ENCODE measurements around the gene RNF38.
"Not testable (repeated sequence)": the region's sequence is repeated elsewhere in the genome, so short reads cannot be mapped to it uniquely, and the experiment has no call there.

RNF38 gene

DNA sequence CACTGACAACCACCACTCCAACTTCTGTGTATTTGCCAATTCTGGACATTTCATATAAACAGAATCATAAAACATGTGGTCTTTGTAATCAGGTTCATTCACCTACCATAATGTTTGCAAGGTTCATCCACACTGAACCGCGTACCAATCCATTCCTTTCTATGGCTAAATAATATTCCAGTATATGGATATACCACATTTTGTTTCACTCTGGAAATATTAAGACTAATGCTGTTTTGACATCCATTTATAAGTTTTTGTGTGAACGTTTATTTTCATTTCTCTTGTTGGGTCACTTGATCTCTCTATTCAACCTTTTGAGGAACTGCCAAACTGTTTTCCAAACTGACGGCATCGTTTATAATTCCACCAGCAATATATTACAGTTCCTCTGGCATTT is 26.3 kb upstream of the RNF38 start:
- H3K27me3 Mint-ChIP-seq: no peaks in the 10 kb centered on the region
- H3K36me3 Mint-ChIP-seq (ENCODE audit: low read depth): peaks cover 49% of the 10 kb centered on the region
- H3K9me3 Mint-ChIP-seq: no peaks in the 10 kb centered on the region
- H3K27ac Mint-ChIP-seq: no peak overlapping the region
- no peak for DNase-seq
- H3K4me1 Mint-ChIP-seq (ENCODE audit: low read depth): peaks cover 30% of the 10 kb centered on the region
- no peak overlapping the region for H3K4me3 Mint-ChIP-seq

DNA sequence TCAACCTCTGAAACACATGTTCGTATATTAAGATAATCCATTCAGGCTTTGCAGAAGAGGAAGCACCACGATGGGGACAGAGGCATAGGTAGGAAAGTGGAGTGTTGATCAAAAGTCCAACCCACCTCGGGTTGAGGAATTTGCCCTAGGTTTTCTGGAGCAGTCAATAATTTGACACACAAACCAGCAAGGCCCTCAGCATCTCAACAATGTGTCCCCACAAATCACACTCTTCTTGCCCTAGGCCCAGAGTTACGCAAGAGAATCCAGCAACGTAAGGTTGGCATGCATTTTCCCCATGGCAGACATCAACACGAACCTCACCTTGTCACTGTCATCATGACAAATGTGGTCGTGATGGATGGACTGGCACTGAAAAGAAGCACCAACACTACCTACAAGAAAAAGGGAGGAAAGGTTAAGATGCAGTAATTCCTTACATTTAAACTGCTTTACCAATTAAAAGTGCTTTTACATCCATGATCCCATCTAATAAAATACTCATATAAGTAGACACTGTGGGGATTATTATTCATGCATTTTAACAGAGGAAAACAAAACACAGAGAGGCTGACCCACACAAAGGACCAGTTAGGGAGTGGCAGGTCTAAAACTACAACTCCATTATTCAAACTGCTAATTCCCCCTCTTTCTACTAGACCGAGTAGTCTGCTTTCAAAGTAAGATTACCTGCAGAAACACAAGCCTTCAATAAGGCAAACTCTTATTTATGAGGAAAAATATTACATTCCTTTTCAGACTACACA is 24.4 kb upstream of the RNF38 start:
- no peak for DNase-seq
- no peak overlapping the region for H3K27ac Mint-ChIP-seq
- peaks cover 54% of the 10 kb centered on the region for H3K36me3 Mint-ChIP-seq (ENCODE audit: low read depth)
- H3K9me3 Mint-ChIP-seq: no peaks in the 10 kb centered on the region
- H3K4me3 Mint-ChIP-seq: no peak overlapping the region
- H3K27me3 Mint-ChIP-seq: no peaks in the 10 kb centered on the region
- H3K4me1 Mint-ChIP-seq (ENCODE audit: low read depth): peaks cover 30% of the 10 kb centered on the region

DNA sequence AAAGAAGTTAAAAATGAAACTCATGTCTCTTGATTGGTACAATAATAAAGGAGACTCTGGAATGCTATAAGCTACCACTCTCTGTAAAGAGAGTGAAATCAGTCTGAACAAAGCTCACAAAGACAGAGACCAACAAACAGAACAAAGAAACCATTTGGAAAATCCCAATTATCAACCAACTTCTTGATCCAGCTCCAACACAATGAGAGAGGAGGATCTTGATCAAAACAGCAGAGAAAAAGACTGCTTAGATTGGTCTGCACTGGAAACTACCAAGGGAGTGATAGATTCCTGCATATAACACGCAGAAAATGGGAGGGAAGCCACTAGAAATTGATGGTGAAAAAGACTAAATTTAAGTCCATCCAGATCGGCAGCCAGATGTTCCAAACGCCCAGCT is 23.1 kb upstream of the RNF38 start:
- H3K27ac Mint-ChIP-seq: peak overlapping the region; percentile 34
- peaks cover 23% of the 10 kb centered on the region for H3K4me1 Mint-ChIP-seq (ENCODE audit: low read depth)

DNA sequence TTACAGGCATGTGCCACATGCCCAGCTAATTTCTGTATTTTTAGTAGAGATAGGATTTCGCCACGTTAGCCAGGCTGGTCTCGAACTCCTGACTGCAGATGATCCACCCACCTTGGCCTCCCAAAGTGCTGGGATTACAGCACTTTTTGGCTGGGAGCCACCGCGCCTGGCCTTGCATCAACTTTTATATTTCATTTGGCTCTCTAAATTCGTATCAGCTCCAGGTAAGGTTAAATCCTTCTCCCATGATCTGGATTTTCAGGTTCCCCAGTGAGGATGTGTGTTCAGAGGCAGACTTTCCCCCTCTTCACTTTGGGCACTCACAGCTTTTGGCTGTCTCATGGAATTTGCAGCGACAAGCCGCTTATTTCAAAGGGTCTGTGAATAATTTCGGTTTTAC is 16.8 kb upstream of the RNF38 start:
- Mint-ChIP-seq H3K27ac (no peak overlapping the region), H3K4me1 (ENCODE audit: low read depth) (peaks cover 11% of the 10 kb centered on the region), H3K9me3 (no peaks in the 10 kb centered on the region), H3K4me3 (no peak overlapping the region), H3K27me3 (no peaks in the 10 kb centered on the region), H3K36me3 (ENCODE audit: low read depth) (peaks cover 58% of the 10 kb centered on the region)
- no peak for DNase-seq

More for the DNA sequence above, 23.1 kb upstream of the RNF38 start:
- no peak overlapping the region for H3K4me3 Mint-ChIP-seq
- DNase-seq: no peak
- H3K36me3 Mint-ChIP-seq (ENCODE audit: low read depth): peaks cover 49% of the 10 kb centered on the region
- H3K27me3 Mint-ChIP-seq: no peaks in the 10 kb centered on the region
- H3K9me3 Mint-ChIP-seq: no peaks in the 10 kb centered on the region

DNA sequence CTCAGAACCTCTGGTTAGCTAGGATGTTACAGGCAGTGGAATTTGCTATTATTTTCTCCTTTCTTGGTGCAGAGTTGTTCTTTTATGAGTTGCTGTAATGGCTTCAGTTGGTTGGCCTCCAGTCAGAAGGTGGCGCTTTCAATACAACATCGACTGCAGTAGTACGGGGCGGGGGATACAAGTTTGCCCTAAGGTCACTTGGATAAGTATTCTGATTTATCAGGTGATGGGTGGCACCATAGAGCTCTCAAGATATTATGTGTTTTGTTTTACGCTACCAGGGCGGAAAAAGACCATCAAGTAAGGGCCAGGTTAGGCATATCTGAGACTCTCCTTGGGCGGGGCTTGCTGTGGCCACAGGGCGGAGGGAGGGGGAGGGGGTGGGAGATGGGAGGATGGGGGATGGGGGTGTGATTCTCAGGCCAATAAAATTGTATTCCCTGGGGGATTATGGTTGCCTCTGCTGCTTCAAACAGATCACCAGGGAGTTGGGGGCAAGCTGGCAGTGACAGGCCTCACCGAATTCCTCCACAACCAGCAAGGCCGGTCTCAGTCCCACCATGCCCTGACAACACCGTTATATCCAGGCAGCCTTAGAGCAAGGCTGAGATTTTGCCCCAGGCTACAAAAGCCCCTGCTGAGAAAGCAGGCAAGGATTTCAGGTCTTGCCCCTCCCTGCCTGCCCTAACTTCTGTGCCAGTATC is 15.9 kb upstream of the RNF38 start:
- Mint-ChIP-seq H3K36me3 (ENCODE audit: low read depth) (peaks cover 51% of the 10 kb centered on the region), H3K9me3 (no peaks in the 10 kb centered on the region), H3K27ac (peak overlapping the region; percentile 56), H3K4me1 (ENCODE audit: low read depth) (peaks cover 13% of the 10 kb centered on the region), H3K4me3 (no peak overlapping the region), H3K27me3 (no peaks in the 10 kb centered on the region)
- DNase-seq: no peak

DNA sequence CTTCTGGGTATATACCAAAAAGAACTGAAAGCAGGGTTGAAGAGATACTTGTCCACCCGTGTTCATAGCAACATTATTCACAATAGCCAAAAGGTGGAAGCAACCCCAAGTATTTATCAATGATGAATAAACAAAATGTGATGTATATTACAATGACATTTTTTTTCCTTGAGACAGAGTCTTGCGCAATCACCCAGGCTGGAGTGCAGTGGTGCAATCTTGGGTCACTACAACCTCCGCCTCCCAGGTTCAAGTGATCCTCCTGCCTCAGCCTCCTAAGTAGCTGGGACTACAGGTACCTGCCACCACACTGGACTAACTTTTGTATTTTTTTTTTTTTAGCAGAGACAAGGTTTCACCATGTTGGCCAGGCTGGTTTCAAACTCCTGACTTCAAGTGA is 11.3 kb upstream of the RNF38 start:
- H3K9me3 Mint-ChIP-seq, H3K27me3 Mint-ChIP-seq, H3K4me3 Mint-ChIP-seq, DNase-seq: not testable (repeated sequence)
- peaks cover 28% of the 10 kb centered on the region for H3K4me1 Mint-ChIP-seq (ENCODE audit: low read depth)
- peaks cover 24% of the 10 kb centered on the region for H3K36me3 Mint-ChIP-seq (ENCODE audit: low read depth)
- H3K27ac Mint-ChIP-seq: peak overlapping the region; percentile 45

DNA sequence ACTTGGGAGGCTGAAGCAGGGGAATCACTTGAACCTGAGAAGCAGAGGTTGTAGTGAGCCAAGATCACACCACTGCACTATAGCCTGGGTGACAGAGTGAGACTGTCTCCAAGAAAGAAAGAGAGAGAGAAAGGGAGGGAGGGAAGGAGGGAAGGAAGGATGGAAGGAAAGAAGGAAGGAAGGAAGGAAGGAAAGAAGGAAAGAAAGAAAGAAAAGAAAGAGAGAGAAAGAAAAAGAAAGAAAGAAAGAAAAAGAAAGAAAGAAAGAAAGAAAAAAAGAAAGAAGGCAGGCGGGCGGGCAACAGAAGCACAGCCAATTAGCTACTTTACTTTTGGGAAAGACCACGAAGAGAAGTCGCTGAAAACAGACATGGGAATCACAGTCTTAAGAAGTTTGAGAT is 9.0 kb upstream of the RNF38 start:
- not testable (repeated sequence) for H3K27me3 Mint-ChIP-seq; H3K4me3 Mint-ChIP-seq; H3K36me3 Mint-ChIP-seq (ENCODE audit: low read depth); DNase-seq; H3K9me3 Mint-ChIP-seq
- peaks cover 28% of the 10 kb centered on the region for H3K4me1 Mint-ChIP-seq (ENCODE audit: low read depth)
- H3K27ac Mint-ChIP-seq: peak overlapping the region; percentile 9

DNA sequence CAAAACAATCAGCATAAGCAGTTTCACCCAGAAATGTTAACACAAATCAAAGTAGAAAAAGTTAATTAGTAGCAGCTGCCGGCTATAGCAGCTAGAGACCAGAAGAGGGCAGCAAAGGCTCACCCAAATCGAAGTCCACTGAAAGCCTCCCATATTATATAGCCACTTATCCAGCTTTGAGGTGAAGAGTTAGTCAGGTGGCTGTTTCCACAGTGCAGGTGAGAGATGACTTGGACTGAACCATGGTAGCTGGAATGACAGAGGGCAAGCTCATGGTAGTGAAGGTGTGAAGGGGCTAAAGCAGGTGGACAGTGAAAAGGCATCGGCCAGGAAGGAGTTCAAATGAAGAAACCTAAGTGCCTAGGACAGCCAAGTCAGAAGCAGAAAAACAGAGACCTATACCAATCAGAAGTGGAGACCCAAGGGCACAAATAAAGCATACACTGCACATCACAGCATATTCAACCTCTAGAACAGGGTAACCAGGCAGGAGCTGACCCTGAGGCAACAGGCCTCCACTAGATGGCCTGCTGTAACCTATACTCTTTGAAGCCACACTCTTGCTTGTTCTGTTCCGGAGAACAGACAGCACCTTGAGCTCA is 7.2 kb upstream of the RNF38 start:
- H3K4me1 Mint-ChIP-seq (ENCODE audit: low read depth): peaks cover 21% of the 10 kb centered on the region
- no peaks in the 10 kb centered on the region for H3K9me3 Mint-ChIP-seq
- H3K4me3 Mint-ChIP-seq: no peak overlapping the region
- no peaks in the 10 kb centered on the region for H3K27me3 Mint-ChIP-seq
- DNase-seq: peak; percentile 67
- H3K36me3 Mint-ChIP-seq (ENCODE audit: low read depth): peaks cover 2% of the 10 kb centered on the region
- peak overlapping the region; percentile 61 for H3K27ac Mint-ChIP-seq

DNA sequence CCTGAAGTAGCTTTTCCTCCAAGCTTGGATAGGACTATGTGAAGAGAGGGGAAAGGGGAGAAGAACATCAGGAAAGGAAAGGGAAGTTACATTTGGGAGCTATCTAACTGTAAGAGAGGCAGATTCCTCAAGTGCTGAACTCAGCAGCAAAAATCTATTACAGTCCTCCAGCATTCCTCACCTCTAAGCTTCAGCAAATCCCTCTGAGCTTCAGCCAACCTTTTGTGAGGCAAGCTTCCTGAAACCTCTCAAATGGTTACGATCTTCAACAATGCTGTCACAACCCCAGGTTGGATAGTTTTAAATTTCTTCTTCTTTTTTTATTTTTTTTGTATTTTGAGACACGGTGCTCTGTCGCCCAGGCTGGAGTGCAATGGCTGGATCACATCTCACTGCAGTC is 2.5 kb upstream of the RNF38 start:
- peaks cover 39% of the 10 kb centered on the region for H3K4me1 Mint-ChIP-seq (ENCODE audit: low read depth)
- H3K36me3 Mint-ChIP-seq (ENCODE audit: low read depth): peaks cover 14% of the 10 kb centered on the region
- H3K9me3 Mint-ChIP-seq: peaks cover 2% of the 10 kb centered on the region
- no peak for DNase-seq
- H3K27ac Mint-ChIP-seq: peak overlapping the region; percentile 67
- H3K4me3 Mint-ChIP-seq: no peak overlapping the region
- H3K27me3 Mint-ChIP-seq: no peaks in the 10 kb centered on the region

DNA sequence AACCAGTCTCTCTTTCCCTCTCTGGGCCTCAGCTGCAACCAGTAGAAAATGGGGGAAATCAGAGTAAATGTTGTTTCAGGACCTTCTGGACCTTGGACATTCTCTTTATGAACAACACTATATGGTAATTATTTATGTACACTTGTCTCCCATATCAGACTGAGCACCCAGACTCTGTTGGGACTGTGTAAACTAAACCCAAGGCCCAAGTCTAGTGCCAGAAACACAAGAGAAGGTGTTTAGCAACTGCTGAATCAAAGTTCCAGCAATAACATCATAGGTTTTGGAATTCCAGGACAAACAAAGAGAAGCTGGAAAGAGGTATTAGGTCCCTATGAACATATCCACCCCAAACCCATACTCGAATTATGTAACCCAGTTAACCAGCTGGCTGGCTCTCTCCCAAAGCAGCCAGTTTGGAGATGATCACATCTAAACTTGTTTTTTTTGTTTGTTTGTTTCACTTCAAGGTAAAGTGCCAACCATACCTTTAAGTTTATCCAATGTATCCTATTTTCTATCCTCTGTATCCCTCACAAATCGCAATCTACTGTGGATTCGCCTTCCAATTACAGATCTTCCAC is 1.9 kb upstream of the RNF38 start:
- peak overlapping the region; percentile 92 for H3K4me3 Mint-ChIP-seq
- peak overlapping the region; percentile 93 for H3K27ac Mint-ChIP-seq
- peaks cover 37% of the 10 kb centered on the region for H3K4me1 Mint-ChIP-seq (ENCODE audit: low read depth)
- DNase-seq: no peak
- H3K36me3 Mint-ChIP-seq (ENCODE audit: low read depth): peaks cover 14% of the 10 kb centered on the region
- H3K27me3 Mint-ChIP-seq: no peaks in the 10 kb centered on the region
- peaks cover 2% of the 10 kb centered on the region for H3K9me3 Mint-ChIP-seq

DNA sequence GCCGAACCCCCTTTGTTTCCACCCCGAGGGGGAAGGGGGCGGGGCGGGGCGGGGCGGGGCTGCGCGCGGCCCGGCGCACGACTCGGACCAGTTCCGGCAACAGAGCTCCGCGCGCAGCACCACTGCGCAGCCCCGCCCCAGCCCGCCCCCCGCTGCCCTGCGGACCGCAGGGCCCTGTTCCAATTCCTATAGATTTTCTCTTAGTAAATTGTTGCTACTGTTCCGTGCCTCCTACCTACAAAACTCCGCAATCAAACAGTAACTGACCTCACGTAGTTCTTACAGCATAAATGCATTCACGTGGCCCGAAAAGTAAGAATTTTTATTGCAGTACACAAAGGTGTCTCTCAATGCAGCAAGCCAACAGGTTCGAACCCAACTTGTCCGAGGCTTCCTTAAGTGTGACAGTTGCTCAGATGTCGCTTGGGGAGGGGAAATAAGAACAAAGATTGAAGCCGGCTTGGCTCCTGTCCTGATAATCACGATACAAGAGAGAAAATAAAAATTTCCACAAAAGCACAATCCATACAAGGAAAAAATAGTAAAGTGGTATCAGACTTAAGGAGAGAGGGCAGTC is 1.2 kb upstream of the RNF38 start:
- H3K27ac Mint-ChIP-seq: peak overlapping the region; percentile 93
- no peak for DNase-seq
- H3K9me3 Mint-ChIP-seq: peaks cover 2% of the 10 kb centered on the region
- H3K27me3 Mint-ChIP-seq: no peaks in the 10 kb centered on the region
- H3K36me3 Mint-ChIP-seq (ENCODE audit: low read depth): peaks cover 19% of the 10 kb centered on the region
- peaks cover 38% of the 10 kb centered on the region for H3K4me1 Mint-ChIP-seq (ENCODE audit: low read depth)
- H3K4me3 Mint-ChIP-seq: peak overlapping the region; percentile 92

DNA sequence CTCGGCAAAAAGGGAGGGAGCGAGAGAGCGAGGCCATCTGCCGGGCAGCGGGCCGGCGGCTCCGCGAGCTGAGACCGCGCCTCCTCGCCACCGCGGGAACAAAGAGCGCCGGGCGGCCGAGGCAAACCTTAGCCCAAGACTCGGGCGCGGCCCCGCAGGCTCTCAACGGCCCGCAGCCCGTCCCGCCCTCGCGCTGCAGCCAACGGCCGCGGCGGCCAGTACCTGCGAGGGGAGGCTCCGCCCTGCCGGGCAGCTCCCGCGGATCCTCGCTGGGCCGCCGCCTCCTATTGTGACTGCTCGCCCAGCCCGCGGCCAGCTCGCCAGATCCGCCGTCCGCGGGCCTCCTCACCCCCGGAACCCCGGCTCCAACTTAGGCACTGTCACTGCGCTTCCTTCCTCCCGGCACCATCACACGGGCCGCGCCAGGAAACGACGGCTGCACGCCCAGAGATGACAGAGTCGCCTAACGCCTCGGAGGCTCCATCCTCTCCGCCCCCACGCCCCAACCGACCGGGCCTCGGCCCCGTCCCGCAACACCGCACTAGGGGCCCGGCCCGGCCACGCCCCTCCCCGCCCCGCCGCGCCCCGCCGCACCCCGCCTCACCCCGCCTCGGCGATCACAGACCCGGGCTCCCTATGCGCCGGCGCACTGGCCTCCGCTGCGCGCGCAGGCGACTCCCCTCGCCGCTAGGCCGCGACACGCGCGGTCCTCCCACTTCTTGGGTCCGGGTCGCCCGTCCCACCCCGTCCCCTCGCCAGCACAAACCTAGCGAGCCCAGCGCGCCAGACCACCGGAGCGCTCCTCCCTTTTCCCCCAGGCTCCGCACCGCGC is 479 bp upstream of the RNF38 start:
- peak overlapping the region; percentile 92 for H3K4me3 Mint-ChIP-seq
- peaks cover 23% of the 10 kb centered on the region for H3K36me3 Mint-ChIP-seq (ENCODE audit: low read depth)
- H3K4me1 Mint-ChIP-seq (ENCODE audit: low read depth): peaks cover 45% of the 10 kb centered on the region
- peak; percentile 96 for DNase-seq
- peaks cover 2% of the 10 kb centered on the region for H3K9me3 Mint-ChIP-seq
- peak overlapping the region; percentile 97 for H3K27ac Mint-ChIP-seq
- H3K27me3 Mint-ChIP-seq: no peaks in the 10 kb centered on the region

DNA sequence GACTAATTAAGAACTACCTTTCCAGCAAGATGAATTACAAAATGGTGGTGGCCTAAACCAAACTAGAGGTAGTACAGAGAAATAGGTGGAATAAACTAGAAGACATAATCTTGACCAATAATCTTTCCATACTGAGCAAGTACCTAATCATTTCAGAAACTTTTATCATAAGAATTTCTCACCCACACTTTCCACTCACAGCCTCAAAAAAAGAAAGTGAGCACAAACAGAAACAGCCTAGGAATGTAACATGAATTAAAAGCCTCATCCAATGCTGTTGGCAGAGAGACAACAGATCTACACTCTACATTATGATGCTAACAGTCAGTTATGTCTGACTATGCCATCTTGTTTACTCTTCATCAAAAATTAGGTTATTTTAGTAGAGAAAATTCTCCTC is 1.3 kb downstream of the RNF38 start:
- no peak for DNase-seq
- peaks cover 59% of the 10 kb centered on the region for H3K4me1 Mint-ChIP-seq (ENCODE audit: low read depth)

DNA sequence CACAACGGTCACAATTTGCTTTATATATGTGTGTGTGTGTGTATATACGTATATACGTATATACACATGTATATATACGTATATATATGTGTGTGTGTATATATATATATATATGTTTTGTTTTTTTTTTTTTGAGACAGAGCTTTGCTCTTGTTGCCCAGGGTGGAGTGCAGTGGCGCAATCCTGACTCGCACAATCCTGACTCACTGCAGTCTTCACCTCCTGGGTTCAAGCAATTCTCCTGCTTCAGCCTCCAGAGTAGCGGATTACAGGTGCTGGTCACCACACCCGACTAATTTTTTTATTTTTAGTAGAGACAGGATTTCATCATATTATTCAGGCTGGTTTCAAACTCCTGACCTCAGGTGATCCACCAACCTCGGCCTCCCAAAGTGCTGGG is 3.1 kb downstream of the RNF38 start:
- peaks cover 72% of the 10 kb centered on the region for H3K4me1 Mint-ChIP-seq (ENCODE audit: low read depth)
- H3K27ac Mint-ChIP-seq: peak overlapping the region; percentile 55
- H3K9me3 Mint-ChIP-seq: peaks cover 2% of the 10 kb centered on the region
- H3K4me3 Mint-ChIP-seq: no peak overlapping the region
- H3K36me3 Mint-ChIP-seq (ENCODE audit: low read depth): peaks cover 39% of the 10 kb centered on the region
- no peak for DNase-seq
- H3K27me3 Mint-ChIP-seq: no peaks in the 10 kb centered on the region

More for the DNA sequence above, 1.3 kb downstream of the RNF38 start:
- Mint-ChIP-seq H3K9me3 (peaks cover 2% of the 10 kb centered on the region), H3K27me3 (no peaks in the 10 kb centered on the region), H3K36me3 (ENCODE audit: low read depth) (peaks cover 30% of the 10 kb centered on the region), H3K27ac (peak overlapping the region; percentile 79), H3K4me3 (peak overlapping the region; percentile 66)
